ENCODE results near the gene TAGAP.
"Not testable (repeated sequence)": the region's sequence is repeated elsewhere in the genome, so short reads cannot be mapped to it uniquely, and the experiment has no call there.

The TAGAP gene

GRCh38 chr6:159020011-159020410, 24.8 kb downstream of the TAGAP start:
- DNase-seq (ENCODE audit: low read depth), result no peak
- TF ChIP-seq, protein P1, sequence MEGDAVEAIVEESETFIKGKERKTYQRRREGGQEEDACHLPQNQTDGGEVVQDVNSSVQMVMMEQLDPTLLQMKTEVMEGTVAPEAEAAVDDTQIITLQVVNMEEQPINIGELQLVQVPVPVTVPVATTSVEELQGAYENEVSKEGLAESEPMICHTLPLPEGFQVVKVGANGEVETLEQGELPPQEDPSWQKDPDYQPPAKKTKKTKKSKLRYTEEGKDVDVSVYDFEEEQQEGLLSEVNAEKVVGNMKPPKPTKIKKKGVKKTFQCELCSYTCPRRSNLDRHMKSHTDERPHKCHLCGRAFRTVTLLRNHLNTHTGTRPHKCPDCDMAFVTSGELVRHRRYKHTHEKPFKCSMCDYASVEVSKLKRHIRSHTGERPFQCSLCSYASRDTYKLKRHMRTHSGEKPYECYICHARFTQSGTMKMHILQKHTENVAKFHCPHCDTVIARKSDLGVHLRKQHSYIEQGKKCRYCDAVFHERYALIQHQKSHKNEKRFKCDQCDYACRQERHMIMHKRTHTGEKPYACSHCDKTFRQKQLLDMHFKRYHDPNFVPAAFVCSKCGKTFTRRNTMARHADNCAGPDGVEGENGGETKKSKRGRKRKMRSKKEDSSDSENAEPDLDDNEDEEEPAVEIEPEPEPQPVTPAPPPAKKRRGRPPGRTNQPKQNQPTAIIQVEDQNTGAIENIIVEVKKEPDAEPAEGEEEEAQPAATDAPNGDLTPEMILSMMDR (IDR thresholded peaks at IDR 0.05; ENCODE audit: control insufficient read depth, insufficient read depth, low read depth, low read length, missing control alignments), result no peak
- no peak overlapping the region for H3K4me3 ChIP-seq (ENCODE audit: control insufficient read depth, low read depth, low read length)

DNA sequence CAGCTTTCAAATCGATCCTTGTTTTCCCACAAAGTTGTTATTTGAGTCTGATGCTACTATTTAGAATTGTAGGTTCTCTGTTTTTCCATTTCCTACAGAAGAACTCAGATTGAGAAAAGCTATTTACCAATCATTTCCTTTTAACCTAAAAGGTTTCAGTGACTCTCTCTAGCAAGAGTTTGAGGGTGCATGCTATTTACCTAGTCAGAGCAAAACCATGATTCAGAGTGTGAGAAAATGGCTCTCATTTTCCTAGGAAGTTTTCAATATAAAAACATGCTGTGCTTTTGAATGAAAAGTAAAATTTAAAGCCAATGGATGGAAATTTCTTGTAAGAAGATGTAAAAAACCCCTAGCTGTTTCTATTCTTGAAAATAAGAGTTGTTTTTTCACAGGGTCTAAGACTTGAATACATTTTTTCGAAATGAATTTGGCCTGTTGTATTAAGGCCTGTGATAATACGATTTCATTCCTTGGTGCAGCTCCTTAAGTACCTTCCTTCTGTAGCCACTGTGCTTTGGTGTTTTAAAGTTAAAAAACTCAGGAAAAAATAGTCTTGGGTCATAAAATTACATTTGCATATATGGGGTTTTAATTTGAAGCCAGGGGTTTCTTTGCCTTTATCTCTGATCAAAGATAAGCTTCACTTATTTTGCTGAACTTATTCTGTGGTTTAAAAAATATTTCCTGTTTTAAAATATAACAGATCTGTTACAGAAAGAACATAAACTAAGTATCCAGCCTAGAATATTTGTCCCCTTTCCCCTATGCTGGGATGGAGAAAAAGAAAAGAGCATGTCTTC, 26.8 kb downstream of the TAGAP start:
- DNase-seq (ENCODE audit: low read depth), result no peak
- TF ChIP-seq, protein P1 (IDR thresholded peaks at IDR 0.05; ENCODE audit: control insufficient read depth, insufficient read depth, low read depth, low read length, missing control alignments), result no peak
- no peak overlapping the region for H3K4me3 ChIP-seq (ENCODE audit: control insufficient read depth, low read depth, low read length)

GRCh38 chr6:159014406-159014805, 30.4 kb downstream of the TAGAP start:
- no peak overlapping the region for H3K4me3 ChIP-seq (ENCODE audit: control insufficient read depth, low read depth, low read length)
- TF ChIP-seq, protein P1 (IDR thresholded peaks at IDR 0.05; ENCODE audit: control insufficient read depth, insufficient read depth, low read depth, low read length, missing control alignments), result no peak
- no peak for DNase-seq (ENCODE audit: low read depth)

- TF ChIP-seq, protein P1 (IDR thresholded peaks at IDR 0.05; ENCODE audit: control insufficient read depth, insufficient read depth, low read depth, low read length, missing control alignments), result no peak
- DNase-seq (ENCODE audit: low read depth), result no peak
- no peak overlapping the region for H3K4me3 ChIP-seq (ENCODE audit: control insufficient read depth, low read depth, low read length)
Measured at GRCh38 chr6:159013229-159013628, 31.6 kb downstream of the TAGAP start.

GRCh38 chr6:159012201-159012600, 32.6 kb downstream of the TAGAP start:
- no peak for DNase-seq (ENCODE audit: low read depth)
- TF ChIP-seq, protein P1 (IDR thresholded peaks at IDR 0.05; ENCODE audit: control insufficient read depth, insufficient read depth, low read depth, low read length, missing control alignments), result no peak
- no peak overlapping the region for H3K4me3 ChIP-seq (ENCODE audit: control insufficient read depth, low read depth, low read length)

DNA sequence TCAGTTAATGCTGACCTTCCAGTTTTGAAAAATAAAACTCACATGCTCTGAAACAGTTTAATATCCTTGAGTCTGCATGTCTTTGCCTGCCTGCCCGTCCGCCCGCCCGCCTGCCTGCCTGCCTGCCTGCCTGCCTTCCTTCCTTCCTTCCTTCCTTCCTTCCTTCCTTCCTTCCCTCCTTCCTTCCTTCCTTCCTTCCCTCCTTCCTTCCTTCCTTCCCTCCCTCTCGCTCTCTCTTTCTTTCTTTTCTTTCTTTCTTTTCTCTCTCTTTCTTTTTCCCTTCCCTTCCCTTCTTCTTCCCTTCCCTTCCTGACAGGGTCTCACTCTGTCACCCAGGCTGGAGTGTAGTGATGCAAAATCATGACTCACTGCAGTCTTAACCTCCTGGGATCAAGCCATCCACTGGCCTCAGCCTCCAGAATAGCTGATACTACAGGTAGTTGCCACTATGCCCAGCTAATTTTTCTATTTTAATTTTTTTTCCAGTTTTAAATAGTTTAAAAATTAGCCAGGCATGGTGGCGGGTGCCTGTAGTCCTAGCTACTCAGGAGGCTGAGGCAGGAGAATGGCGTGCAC, 34.7 kb downstream of the TAGAP start:
- not testable (repeated sequence) for H3K4me3 ChIP-seq (ENCODE audit: control insufficient read depth, low read depth, low read length); DNase-seq (ENCODE audit: low read depth)

DNA sequence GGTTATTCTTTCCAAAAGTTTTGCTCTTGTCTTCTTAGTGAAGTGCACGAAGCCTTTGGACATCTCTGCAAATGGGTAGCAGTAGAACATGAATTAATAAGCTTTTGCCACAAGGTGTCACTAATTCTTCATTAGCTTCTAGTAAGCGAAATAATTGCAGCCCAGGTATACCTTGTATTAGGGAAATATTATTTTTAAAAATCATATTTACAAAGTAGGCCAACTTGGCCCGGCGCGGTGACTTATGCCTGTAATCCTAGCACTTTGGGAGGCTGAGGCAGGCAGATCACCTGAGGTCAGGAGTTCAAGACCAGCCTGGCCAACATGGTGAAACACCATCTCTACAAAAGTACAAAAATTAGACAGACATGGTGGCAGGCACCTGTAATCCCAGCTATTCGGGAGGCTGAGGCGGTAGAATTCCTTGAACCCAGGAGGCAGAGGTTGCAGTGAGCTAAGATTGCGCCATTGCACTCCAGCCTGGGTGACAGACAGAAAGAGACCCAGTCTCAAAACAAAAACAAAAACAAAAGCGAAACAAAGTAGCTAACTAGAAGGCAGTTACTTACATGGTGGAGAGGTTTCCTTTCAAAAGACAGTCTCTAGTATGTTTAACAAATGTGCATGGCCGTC, 36.0 kb downstream of the TAGAP start:
- TF ChIP-seq, protein P1 (IDR thresholded peaks at IDR 0.05; ENCODE audit: control insufficient read depth, insufficient read depth, low read depth, low read length, missing control alignments), result peak; percentile 39
- DNase-seq (ENCODE audit: low read depth), result no peak
- no peak overlapping the region for H3K4me3 ChIP-seq (ENCODE audit: control insufficient read depth, low read depth, low read length)
